HTR-8/SVneo (cell line): ENCODE measurements around the gene FHOD3.
A peak's percentile ranks its signal among the peaks of the same experiment; 100 is the strongest.

ENCODE experiments used
- DNase-seq: peaks from one replicate; pipeline ENCODE4 v3.0.0; 2011; ENCODE audit warnings: low spot score, mixed read lengths; ENCODE audit not compliant: insufficient read length
- FAIRE-seq: peaks from 2 replicates; lab custom pipeline; 2011; peaks lifted over from hg19 to GRCh38; lab: Jason Lieb, UNC

FHOD3 gene

GRCh38 chr18:36297417-36298125, at the start of gene FHOD3:
Gene FHOD3 (plus strand): TSS chr18:36297713. CDS start chr18:36297836, 123 bp downstream.
- FAIRE-seq, result no peak
- peak; percentile 24 for DNase-seq

GRCh38 chr18:36249392-36249791, 48.1 kb upstream of the FHOD3 start:
- FAIRE-seq, result no peak

GRCh38 chr18:36250827-36251226, 46.7 kb upstream of the FHOD3 start:
- FAIRE-seq, result no peak
- DNase-seq, result no peak

More at GRCh38 chr18:36249392-36249791, 48.1 kb upstream of the FHOD3 start:
- DNase-seq, result no peak

DNA sequence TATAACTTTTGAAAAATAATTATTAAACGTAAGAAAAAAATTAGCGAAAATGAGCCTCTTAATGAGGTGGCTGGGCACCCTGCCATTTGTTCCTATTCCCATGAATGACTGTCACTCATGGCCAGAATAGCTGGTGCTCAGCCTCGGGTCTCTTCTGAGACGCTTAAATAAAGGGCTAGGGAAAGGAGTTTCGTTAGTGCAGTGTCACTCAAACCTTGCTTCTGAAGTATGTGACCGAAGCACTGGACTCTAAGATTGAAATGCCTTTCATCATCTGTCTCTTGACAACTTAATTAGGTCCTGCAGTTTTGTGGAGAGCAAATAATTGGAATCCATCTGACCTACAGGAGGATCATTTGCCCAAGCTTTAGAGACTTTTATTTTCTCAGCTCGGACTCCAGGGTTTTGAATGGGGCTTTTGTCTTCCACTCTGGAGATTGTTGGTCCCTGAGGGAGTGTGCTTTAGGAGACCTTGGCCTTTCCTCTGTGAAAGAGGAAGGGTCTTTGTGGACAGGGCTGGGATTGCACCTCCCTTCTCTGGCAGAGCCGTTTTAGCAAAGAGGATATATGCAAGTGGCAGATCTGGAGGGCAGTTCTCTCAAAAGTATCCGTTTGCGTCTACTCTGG, 42.3 kb upstream of the FHOD3 start:
- FAIRE-seq, result no peak
- no peak for DNase-seq

DNA sequence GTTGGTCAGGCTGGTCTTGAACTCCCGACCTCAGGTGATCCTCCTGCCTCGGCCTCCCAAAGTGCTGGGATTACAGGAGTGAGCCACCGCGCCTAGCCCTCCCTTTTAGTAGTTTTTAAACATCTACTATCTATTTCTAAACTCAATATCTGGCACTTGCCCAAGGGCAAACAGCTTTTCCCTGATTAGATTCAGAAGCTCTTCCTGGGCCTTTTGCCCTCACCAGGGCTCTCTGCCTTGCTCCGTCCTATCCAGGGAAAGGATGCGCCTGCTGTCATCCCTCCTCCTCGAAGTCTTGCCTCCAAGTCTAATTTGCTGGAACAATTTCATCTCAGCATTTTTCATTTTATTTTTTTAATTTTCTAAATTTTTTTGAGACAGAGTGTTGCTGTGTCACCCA, 41.4 kb upstream of the FHOD3 start:
- FAIRE-seq (no peak), DNase-seq (no peak)

- no peak for DNase-seq
- FAIRE-seq, result no peak
These were observed 34.5 kb upstream of the FHOD3 start for GRCh38 chr18:36262971-36263370.

- no peak for FAIRE-seq
- DNase-seq, result no peak
These were observed 33.2 kb upstream of the FHOD3 start for GRCh38 chr18:36264283-36264682.

DNA sequence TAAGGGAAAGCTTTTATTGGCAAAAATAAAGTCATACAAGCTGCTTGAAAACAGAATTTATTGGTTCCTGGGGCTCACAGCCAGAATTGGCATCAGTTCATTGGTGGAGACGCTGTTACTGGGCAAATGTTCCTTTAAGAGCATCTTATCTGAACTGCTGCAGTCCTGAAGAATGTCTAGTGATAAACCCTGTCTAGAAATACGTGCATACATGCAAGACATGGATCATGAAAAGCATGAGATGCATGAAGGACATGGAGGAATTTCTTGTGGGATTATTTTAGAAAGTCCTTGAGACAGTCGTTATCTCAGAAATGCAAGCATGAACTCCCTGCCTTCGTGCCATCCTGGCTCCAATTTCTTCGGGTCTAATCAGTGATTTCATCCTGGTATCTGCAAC, 32.5 kb upstream of the FHOD3 start:
- no peak for FAIRE-seq
- DNase-seq, result no peak

- FAIRE-seq, result no peak
These were observed 28.4 kb upstream of the FHOD3 start for GRCh38 chr18:36269157-36269556.

GRCh38 chr18:36271153-36271552, 26.4 kb upstream of the FHOD3 start:
- FAIRE-seq (no peak), DNase-seq (no peak)

More at GRCh38 chr18:36269157-36269556, 28.4 kb upstream of the FHOD3 start:
- no peak for DNase-seq

GRCh38 chr18:36273347-36273746, 24.2 kb upstream of the FHOD3 start:
- no peak for DNase-seq
- no peak for FAIRE-seq

DNA sequence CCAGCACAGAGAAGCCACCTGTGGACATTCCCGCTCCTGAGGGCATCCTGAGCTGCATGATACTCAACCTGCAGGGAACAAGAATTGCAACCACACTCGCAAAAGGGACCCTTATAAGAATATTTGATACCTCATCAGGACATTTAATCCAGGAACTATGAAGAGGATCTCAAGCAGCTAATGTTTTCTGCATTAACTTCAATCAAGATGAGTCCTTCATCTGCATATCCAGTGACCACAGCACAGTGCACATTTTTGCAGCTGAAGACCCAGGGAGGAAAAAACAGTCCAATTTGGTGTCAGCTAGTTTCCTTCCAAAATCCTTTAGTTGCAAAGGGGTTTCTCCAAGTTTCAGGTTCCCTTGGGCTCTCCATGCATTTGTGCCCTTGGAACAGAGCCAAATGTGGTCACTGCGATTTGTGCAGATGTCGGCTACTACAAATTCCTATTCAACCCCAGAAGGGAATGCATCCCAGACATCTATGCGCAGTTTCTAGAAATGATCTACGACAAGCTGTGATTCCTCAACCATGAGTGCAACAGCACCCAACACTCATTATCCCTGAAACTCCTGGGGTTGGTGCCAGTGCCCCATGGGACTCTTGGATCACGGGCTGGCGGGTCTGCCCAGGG, 23.3 kb upstream of the FHOD3 start:
- FAIRE-seq, result no peak

DNA sequence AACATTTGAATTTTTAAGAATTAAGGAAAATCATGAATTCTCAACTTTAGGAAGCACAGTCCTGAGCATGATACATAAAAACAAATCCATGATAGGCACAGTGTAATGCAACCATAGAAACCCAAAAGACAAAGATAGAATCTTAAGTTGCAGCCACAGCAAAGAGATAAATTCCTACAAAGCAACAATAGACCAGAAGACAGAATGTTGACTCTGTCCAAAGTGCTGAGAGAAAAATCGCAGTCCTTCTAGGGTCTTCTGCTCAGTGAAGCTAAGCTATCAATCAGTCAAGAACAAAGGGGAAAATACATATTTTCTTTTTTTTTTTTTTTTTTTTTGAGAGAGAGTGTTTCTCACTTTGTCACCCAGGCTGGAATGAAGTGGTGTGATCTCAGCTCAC, 22.0 kb upstream of the FHOD3 start:
- DNase-seq (no peak), FAIRE-seq (no peak)

More for the DNA sequence above, 23.3 kb upstream of the FHOD3 start:
- no peak for DNase-seq

GRCh38 chr18:36279001-36279400, 18.5 kb upstream of the FHOD3 start:
- DNase-seq (no peak), FAIRE-seq (no peak)

GRCh38 chr18:36281936-36282335, 15.6 kb upstream of the FHOD3 start:
- DNase-seq (no peak), FAIRE-seq (no peak)

- DNase-seq, result no peak
- FAIRE-seq, result no peak
These were observed 14.1 kb upstream of the FHOD3 start for GRCh38 chr18:36283448-36283847.

- FAIRE-seq (no peak), DNase-seq (no peak)
These were observed 13.2 kb upstream of the FHOD3 start for GRCh38 chr18:36284268-36284667.

GRCh38 chr18:36284671-36285295, 12.7 kb upstream of the FHOD3 start:
- FAIRE-seq, result no peak
- DNase-seq, result peak; percentile 18

GRCh38 chr18:36287653-36288052, 9.9 kb upstream of the FHOD3 start:
- DNase-seq (no peak), FAIRE-seq (no peak)

GRCh38 chr18:36288689-36289088, 8.8 kb upstream of the FHOD3 start:
- DNase-seq (no peak), FAIRE-seq (no peak)

- no peak for DNase-seq
- FAIRE-seq, result no peak
These were observed 3.5 kb upstream of the FHOD3 start for GRCh38 chr18:36294031-36294430.
